ENCODE data around the gene TCF19. TPM values are rescaled to one million over a fixed set of nuclear protein-coding genes. Genes with fewer than 3 reads are reported as not detected.

Gene TCF19
- total RNA-seq, 1 donor from 2014 or later: 6.4 TPM

- H3K4me3 ChIP-seq (ENCODE audit: low read depth, low read length): no peak overlapping the region
- no peaks in the 10 kb centered on the region for H3K36me3 ChIP-seq (ENCODE audit: control insufficient read depth, insufficient read depth, low read length)
- TF ChIP-seq, protein P1, sequence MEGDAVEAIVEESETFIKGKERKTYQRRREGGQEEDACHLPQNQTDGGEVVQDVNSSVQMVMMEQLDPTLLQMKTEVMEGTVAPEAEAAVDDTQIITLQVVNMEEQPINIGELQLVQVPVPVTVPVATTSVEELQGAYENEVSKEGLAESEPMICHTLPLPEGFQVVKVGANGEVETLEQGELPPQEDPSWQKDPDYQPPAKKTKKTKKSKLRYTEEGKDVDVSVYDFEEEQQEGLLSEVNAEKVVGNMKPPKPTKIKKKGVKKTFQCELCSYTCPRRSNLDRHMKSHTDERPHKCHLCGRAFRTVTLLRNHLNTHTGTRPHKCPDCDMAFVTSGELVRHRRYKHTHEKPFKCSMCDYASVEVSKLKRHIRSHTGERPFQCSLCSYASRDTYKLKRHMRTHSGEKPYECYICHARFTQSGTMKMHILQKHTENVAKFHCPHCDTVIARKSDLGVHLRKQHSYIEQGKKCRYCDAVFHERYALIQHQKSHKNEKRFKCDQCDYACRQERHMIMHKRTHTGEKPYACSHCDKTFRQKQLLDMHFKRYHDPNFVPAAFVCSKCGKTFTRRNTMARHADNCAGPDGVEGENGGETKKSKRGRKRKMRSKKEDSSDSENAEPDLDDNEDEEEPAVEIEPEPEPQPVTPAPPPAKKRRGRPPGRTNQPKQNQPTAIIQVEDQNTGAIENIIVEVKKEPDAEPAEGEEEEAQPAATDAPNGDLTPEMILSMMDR (IDR thresholded peaks at IDR 0.05; ENCODE audit: insufficient read depth, low read length, poor library complexity, severe bottlenecking): no peak
- no peaks in the 10 kb centered on the region for H3K27me3 ChIP-seq (ENCODE audit: control insufficient read depth, insufficient read depth, low read length)
- no peak for DNase-seq (ENCODE audit: low read depth)
Measured at GRCh38 chr6:31172973-31173384, 14.6 kb downstream of the TCF19 start.

- H3K4me3 ChIP-seq (ENCODE audit: low read depth, low read length): no peak overlapping the region
- TF ChIP-seq, protein P1 (IDR thresholded peaks at IDR 0.05; ENCODE audit: insufficient read depth, low read length, poor library complexity, severe bottlenecking): no peak
Measured at GRCh38 chr6:31173406-31173805, 15.0 kb downstream of the TCF19 start.

GRCh38 chr6:31174378-31174777, 16.0 kb downstream of the TCF19 start:
- no peaks in the 10 kb centered on the region for H3K36me3 ChIP-seq (ENCODE audit: control insufficient read depth, insufficient read depth, low read length)
- TF ChIP-seq, protein P1 (IDR thresholded peaks at IDR 0.05; ENCODE audit: insufficient read depth, low read length, poor library complexity, severe bottlenecking): no peak
- no peak overlapping the region for H3K4me3 ChIP-seq (ENCODE audit: low read depth, low read length)
- DNase-seq (ENCODE audit: low read depth): no peak
- H3K27me3 ChIP-seq (ENCODE audit: control insufficient read depth, insufficient read depth, low read length): no peaks in the 10 kb centered on the region

More at GRCh38 chr6:31173406-31173805, 15.0 kb downstream of the TCF19 start:
- Histone ChIP-seq H3K27me3 (ENCODE audit: control insufficient read depth, insufficient read depth, low read length) (no peaks in the 10 kb centered on the region), H3K36me3 (ENCODE audit: control insufficient read depth, insufficient read depth, low read length) (no peaks in the 10 kb centered on the region)
- DNase-seq (ENCODE audit: low read depth): no peak

- Histone ChIP-seq H3K4me3 (ENCODE audit: low read depth, low read length) (no peak overlapping the region), H3K27me3 (ENCODE audit: control insufficient read depth, insufficient read depth, low read length) (no peaks in the 10 kb centered on the region), H3K36me3 (ENCODE audit: control insufficient read depth, insufficient read depth, low read length) (peaks cover 2% of the 10 kb centered on the region)
- DNase-seq (ENCODE audit: low read depth): no peak
- TF ChIP-seq, protein P1 (IDR thresholded peaks at IDR 0.05; ENCODE audit: insufficient read depth, low read length, poor library complexity, severe bottlenecking): no peak
Measured at GRCh38 chr6:31175971-31176370, 17.6 kb downstream of the TCF19 start.

DNA sequence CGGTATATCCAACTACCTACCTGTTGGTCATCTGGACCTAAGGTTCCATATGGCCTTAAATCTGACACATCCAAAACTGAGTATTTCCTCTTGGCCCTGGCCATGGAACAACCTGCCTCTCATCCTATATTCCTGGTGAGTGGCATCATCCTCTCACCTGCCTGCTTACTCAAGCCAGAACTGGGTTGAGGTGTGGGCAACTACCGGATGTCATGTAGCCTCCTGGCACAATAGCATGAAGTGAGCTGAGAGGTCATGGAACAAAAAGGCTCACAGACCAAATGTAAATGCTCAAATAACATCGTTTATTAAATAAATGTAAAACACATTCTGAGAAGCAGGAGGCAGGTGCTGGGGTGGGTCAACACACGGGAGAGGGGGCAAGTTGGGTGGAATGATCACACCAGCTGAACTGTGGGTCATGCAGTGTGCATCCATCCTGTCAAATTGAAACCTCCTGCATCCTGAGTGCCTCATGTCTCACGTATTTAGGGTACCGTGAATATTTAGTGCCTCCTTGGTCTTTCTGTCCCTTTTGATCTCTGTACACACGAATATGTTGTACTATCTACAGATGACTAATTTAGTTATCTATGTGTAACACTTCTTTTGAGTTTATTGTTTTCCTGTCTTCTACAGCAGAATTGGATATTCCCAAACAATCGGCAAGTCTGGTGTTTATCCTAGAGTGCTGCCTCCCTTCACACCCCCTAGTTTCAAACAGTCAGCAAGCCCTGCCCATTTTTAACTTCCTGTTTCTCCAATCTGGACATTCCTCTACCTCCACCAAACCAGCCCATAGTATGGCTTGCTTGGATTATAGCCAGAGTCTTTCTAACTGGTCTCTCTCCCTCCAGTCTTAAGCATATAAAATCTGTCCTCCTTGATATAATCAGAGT, 20.0 kb downstream of the TCF19 start:
- DNase-seq (ENCODE audit: low read depth): no peak
- Histone ChIP-seq H3K4me3 (ENCODE audit: low read depth, low read length) (no peak overlapping the region), H3K36me3 (ENCODE audit: control insufficient read depth, insufficient read depth, low read length) (peaks cover 2% of the 10 kb centered on the region), H3K27me3 (ENCODE audit: control insufficient read depth, insufficient read depth, low read length) (no peaks in the 10 kb centered on the region)
- TF ChIP-seq, protein P1 (IDR thresholded peaks at IDR 0.05; ENCODE audit: insufficient read depth, low read length, poor library complexity, severe bottlenecking): no peak
